B cell (primary cell): Measurements from ENCODE around the gene MRPS12. TPM values are rescaled to one million over a fixed set of nuclear protein-coding genes. Genes with fewer than 3 reads are reported as not detected.

Source experiments
- ATAC-seq: fragments of 200-7000 bp; cut with Tn5 transposase; one replicate; pipeline ENCODE4 v1.10.0; 2021; ENCODE audit warnings: low read depth, mild to moderate bottlenecking, moderate number of reproducible peaks, moderate library complexity
- CTCF ChIA-PET: fragments of 350-600 bp; sonication (Branson Sonifier 250); formaldehyde crosslinking; loops from one replicate; lab custom pipeline; 2021; ENCODE audit warnings: antibody characterized with exemption, inconsistent platforms; lab: Charles Lee
- POLR2A ChIA-PET: fragments of 350-600 bp; sonication (Branson Sonifier 250); formaldehyde crosslinking; loops from one replicate; lab custom pipeline; 2021; ENCODE audit warnings: antibody characterized with exemption; lab: Charles Lee
- DNase-seq: peaks from one replicate; pipeline ENCODE4 v3.0.0; 2013
- H2AFZ ChIP-seq: 2 replicates; pipeline ENCODE4 v1.6.1; 2012; ENCODE audit warnings: mild to moderate bottlenecking, low read depth, low read length; ENCODE audit not compliant: insufficient read depth, poor library complexity, severe bottlenecking
- H3K27ac ChIP-seq, 2 donors: 1 replicate in 1 of 2; 2 replicates in 1 of 2; pipeline ENCODE4 v1.5.1; 2012 to 2013; ENCODE audit warnings: low read length in 2 of 2, mild to moderate bottlenecking in 2 of 2, moderate library complexity in 1 of 2
- H3K27me3 ChIP-seq, 4 experiments: fragments of 200-600 bp in 1 of 4; sonication (generic) in 1 of 4; replicated peaks in 1 of 4; 1 replicate in 2 of 4; 2 replicates in 2 of 4; pipeline versions ENCODE4 v1.6.1 to v1.7.0; 2013 to 2016; ENCODE audit warnings: low read length in 3 of 4, mild to moderate bottlenecking in 2 of 4, mixed read lengths in 1 of 4, moderate library complexity in 1 of 4; ENCODE audit not compliant: insufficient read depth in 4 of 4, control insufficient read depth in 3 of 4; ENCODE audit errors: control extremely low read depth in 1 of 4
- H3K36me3 ChIP-seq, 2 experiments: replicated peaks in 1 of 2; 1 replicate in 1 of 2; 2 replicates in 1 of 2; pipeline versions ENCODE4 v1.6.1 to v1.7.1; 2013; ENCODE audit warnings: low read length in 1 of 2; ENCODE audit not compliant: insufficient read depth in 2 of 2, control insufficient read depth in 1 of 2; ENCODE audit errors: control extremely low read depth in 1 of 2, extremely low read depth in 1 of 2
- H3K4me1 ChIP-seq, 2 donors: fragments of 200-600 bp in 1 of 2; sonication (generic) in 1 of 2; 1 replicate in 1 of 2; 2 replicates in 1 of 2; pipeline versions ENCODE4 v1.5.1 to v1.6.1; 2013 to 2017; ENCODE audit warnings: low read length in 2 of 2; ENCODE audit not compliant: control insufficient read depth in 2 of 2, insufficient read depth in 2 of 2
- H3K4me2 ChIP-seq: replicated peaks from 2 replicates; pipeline ENCODE3; 2012; ENCODE audit warnings: mild to moderate bottlenecking, low read depth, low read length; ENCODE audit not compliant: poor library complexity, severe bottlenecking
- H3K4me3 ChIP-seq, 5 experiments: fragments of 200-600 bp in 1 of 5; sonication (generic) in 1 of 5; 1 replicate in 3 of 5; 2 replicates in 2 of 5; pipeline versions ENCODE4 v1.5.1 to v1.7.0; 2011 to 2016; ENCODE audit warnings: low read length in 4 of 5, mild to moderate bottlenecking in 4 of 5, low read depth in 2 of 5, control low read depth in 1 of 5, moderate library complexity in 1 of 5; ENCODE audit not compliant: insufficient read depth in 1 of 5; ENCODE audit errors: control extremely low read depth in 1 of 5, extremely low read depth in 1 of 5
- H3K79me2 ChIP-seq: fragments of 200-600 bp; sonication (generic); one replicate; pipeline ENCODE4 v1.6.0; 2016; ENCODE audit warnings: low read length; ENCODE audit not compliant: control insufficient read depth, insufficient read depth
- H3K9ac ChIP-seq: fragments of 200-600 bp; sonication (generic); 2 replicates; pipeline ENCODE4 v1.6.1; 2017; ENCODE audit warnings: mild to moderate bottlenecking, low read length, moderate library complexity
- H3K9me3 ChIP-seq, 3 donors: one replicate each; pipeline versions ENCODE4 v1.6.1 to v1.7.1; 2013; ENCODE audit warnings: low read length in 2 of 3; ENCODE audit not compliant: control insufficient read depth in 2 of 3, insufficient read depth in 1 of 3; ENCODE audit errors: control extremely low read depth in 1 of 3
- H4K20me1 ChIP-seq: 2 replicates; pipeline ENCODE4 v1.6.0; 2012; ENCODE audit warnings: mild to moderate bottlenecking, low read length; ENCODE audit not compliant: insufficient read depth, control insufficient read depth, poor library complexity, severe bottlenecking
- H3K27ac Mint-ChIP-seq: one replicate; pipeline ENCODE4 v1.8.0; 2021; ENCODE audit warnings: mixed read lengths
- H3K27me3 Mint-ChIP-seq: one replicate; pipeline ENCODE4 v1.8.0; 2021; ENCODE audit warnings: mixed read lengths
- H3K4me1 Mint-ChIP-seq: one replicate; pipeline ENCODE4 v1.8.0; 2021; ENCODE audit warnings: mixed read lengths
- H3K4me3 Mint-ChIP-seq: one replicate; pipeline ENCODE4 v1.8.0; 2021; ENCODE audit warnings: mixed read lengths
- H3K9me3 Mint-ChIP-seq: one replicate; pipeline ENCODE4 v1.8.0; 2022; ENCODE audit warnings: mixed read lengths; ENCODE audit not compliant: insufficient read depth
- CTCF ChIP-seq: fragments of 200-600 bp; IDR thresholded peaks from one replicate; pipeline ENCODE4 v1.8.0; 2022; ENCODE audit warnings: antibody characterized with exemption, mild to moderate bottlenecking
- EZH2 ChIP-seq: IDR thresholded peaks from 2 replicates; pipeline ENCODE4 v1.6.1; 2012; ENCODE audit warnings: borderline replicate concordance, low read depth, mild to moderate bottlenecking, moderate library complexity, low read length; ENCODE audit not compliant: insufficient read depth, poor library complexity, severe bottlenecking
- WGBS: methylation state at CpG from one replicate; pipeline ENCODE4 v1.1.5; 2013; ENCODE audit warnings: missing lambda C conversion rate; ENCODE audit not compliant: insufficient coverage; 5-methylcytosine and 5-hydroxymethylcytosine counted together
- intact Hi-C: fragments of 100-400 bp; cut with micrococcal nuclease; formaldehyde crosslinking; loops from one replicate; pipeline ENCODE4 v1.10.0; 2022
- polyA plus RNA-seq: library from polyadenylated mRNA; depleted of rRNA; stranded (reverse); fragments of >200 nt; gene quantifications from 2 replicates; pipeline ENCODE4 v1.2.3, GENCODE V29; 2012
- total RNA-seq, 2 donors: library from RNA; stranded (reverse); fragments of 120-200 nt in 1 of 2; gene quantifications; 1 replicate in 1 of 2; 2 replicates in 1 of 2; pipeline versions ENCODE4 v1.2.3 to v1.2.4, GENCODE V29; 2013 to 2022

MRPS12 gene
- total and polyA plus RNA-seq, 2 donors (not counting 1 experiment from before 2014, with no cell fraction given): 27.0 to 30.3 TPM

- Histone ChIP-seq H3K4me1 (no peaks in the 10 kb centered on the region), H3K4me2 (no peak overlapping the region), H3K36me3 (peaks cover 1 to 5% of the 10 kb centered on the region in 2 experiments), H3K27me3 (no peaks in the 10 kb centered on the region), H3K27ac (no peak overlapping the region), H4K20me1 (no peaks in the 10 kb centered on the region), H2AFZ (no peak overlapping the region), H3K4me3 (no peak overlapping the region), H3K79me2 (no peaks in the 10 kb centered on the region), H3K9me3 (no peaks in the 10 kb centered on the region), H3K9ac (no peak overlapping the region)
- intact Hi-C loops: no loop called here
- POLR2A ChIA-PET: no interaction called here
- WGBS: 95% methylated on average over 7 of the region's 9 CpGs
- H3K9me3 Mint-ChIP-seq: no peaks in the 10 kb centered on the region
- H3K27me3 Mint-ChIP-seq: no peaks in the 10 kb centered on the region
- TF ChIP-seq EZH2 (no peak), CTCF (no peak)
- no peak overlapping the region for H3K27ac Mint-ChIP-seq
- CTCF ChIA-PET: interaction anchor here (0.6 kb wide), 1 partner anchor 25 kb away, joined by 3 read pairs; no protein-coding TSS in a partner anchor
- DNase-seq (no peak), ATAC-seq (no peak)
- no peaks in the 10 kb centered on the region for H3K4me1 Mint-ChIP-seq
- no peak overlapping the region for H3K4me3 Mint-ChIP-seq
Measured at GRCh38 chr19:38917516-38917915, 13.2 kb upstream of the MRPS12 start.

DNA sequence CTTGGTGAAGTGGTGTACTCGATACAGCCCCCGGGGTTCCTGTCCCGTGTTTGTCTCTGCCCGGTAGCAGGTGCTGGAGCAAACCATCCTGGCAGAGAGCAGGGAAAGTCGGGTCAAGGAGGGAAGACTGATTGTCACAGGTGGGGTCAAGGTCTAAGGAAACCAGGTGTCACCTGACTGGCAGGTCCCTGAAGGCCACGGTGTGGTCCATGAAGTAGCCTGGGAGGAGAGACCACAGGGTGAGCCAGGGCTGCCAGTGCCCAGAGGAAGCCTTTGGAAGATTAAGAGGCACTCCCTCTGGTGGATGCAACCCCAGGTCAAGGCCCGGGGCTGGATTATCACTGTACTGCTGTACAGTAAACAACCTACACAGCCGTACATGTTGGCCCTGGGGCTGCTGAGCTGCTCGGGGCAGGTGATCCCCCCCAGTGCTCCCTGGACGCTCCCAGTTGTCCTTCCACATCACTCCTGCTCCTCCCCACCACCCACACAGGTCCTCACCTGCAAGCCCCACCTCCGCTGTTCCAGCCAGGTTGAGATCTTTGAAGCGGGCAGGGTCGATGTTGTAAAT, 12.7 kb upstream of the MRPS12 start:
- Histone ChIP-seq H3K4me2 (no peak overlapping the region), H3K36me3 (peaks cover 1 to 5% of the 10 kb centered on the region in 2 experiments), H3K4me1 (no peaks in the 10 kb centered on the region), H2AFZ (no peak overlapping the region), H3K27ac (no peak overlapping the region), H3K27me3 (no peaks in the 10 kb centered on the region), H3K79me2 (no peaks in the 10 kb centered on the region), H3K9ac (no peak overlapping the region), H3K4me3 (no peak overlapping the region), H4K20me1 (no peaks in the 10 kb centered on the region), H3K9me3 (no peaks in the 10 kb centered on the region)
- Mint-ChIP-seq H3K4me3 (no peak overlapping the region), H3K27ac (no peak overlapping the region), H3K4me1 (no peaks in the 10 kb centered on the region), H3K27me3 (no peaks in the 10 kb centered on the region), H3K9me3 (no peaks in the 10 kb centered on the region)
- TF ChIP-seq EZH2 (no peak), CTCF (no peak)
- ChIA-PET CTCF (interaction anchor here (0.5 kb wide), 1 partner anchor 40 kb away, joined by 6 read pairs; no protein-coding TSS in a partner anchor), POLR2A (no interaction called here)
- DNase-seq (no peak), ATAC-seq (no peak)
- WGBS: 95% methylated on average over 11 of the region's 13 CpGs
- intact Hi-C loops: no loop called here
